Glutamatergic neuron (in vitro differentiated cells): ENCODE data around the gene CHRM2. TPM values are rescaled to one million over a fixed set of nuclear protein-coding genes. Genes with fewer than 3 reads are reported as not detected.

Source experiments
- DNase-seq: peaks from one replicate; pipeline ENCODE4 v3.0.0; 2022
- H3K27ac Mint-ChIP-seq: one replicate; pipeline ENCODE4 v1.8.0; 2020; ENCODE audit warnings: mild to moderate bottlenecking, mixed read lengths, inconsistent platforms; ENCODE audit not compliant: unreplicated experiment
- H3K27me3 Mint-ChIP-seq: one replicate; pipeline ENCODE4 v1.8.0; 2020; ENCODE audit warnings: mild to moderate bottlenecking, moderate library complexity, mixed read lengths, inconsistent platforms; ENCODE audit not compliant: unreplicated experiment
- H3K36me3 Mint-ChIP-seq: one replicate; pipeline ENCODE4 v1.8.0; 2020; ENCODE audit warnings: mild to moderate bottlenecking, mixed read lengths, inconsistent platforms; ENCODE audit not compliant: unreplicated experiment
- H3K4me1 Mint-ChIP-seq: one replicate; pipeline ENCODE4 v1.8.0; 2020; ENCODE audit warnings: mild to moderate bottlenecking, low read depth, mixed read lengths, inconsistent platforms; ENCODE audit not compliant: unreplicated experiment
- H3K4me3 Mint-ChIP-seq: one replicate; pipeline ENCODE4 v1.8.0; 2020; ENCODE audit warnings: mild to moderate bottlenecking, mixed read lengths, inconsistent platforms; ENCODE audit not compliant: unreplicated experiment
- H3K9me3 Mint-ChIP-seq: one replicate; pipeline ENCODE4 v1.8.0; 2020; ENCODE audit warnings: mild to moderate bottlenecking, moderate library complexity, mixed read lengths, inconsistent platforms; ENCODE audit not compliant: unreplicated experiment
- CTCF ChIP-seq: fragments of 200-600 bp; sonication (generic); IDR thresholded peaks from one replicate; pipeline ENCODE4 v1.5.0; 2021; ENCODE audit not compliant: partially characterized antibody, unreplicated experiment
- total RNA-seq: library from RNA; stranded (reverse); fragmentation: NEBNext Ultra II Directional; extraction: Animal tissue kit (Norgen Biotek cat#: 25700); gene quantifications from one replicate; pipeline ENCODE4 v1.2.1, GENCODE V29; 2021; ENCODE audit not compliant: unreplicated experiment

The CHRM2 gene
- total RNA-seq, 1 donor from 2014 or later, result not detected

GRCh38 chr7:137026176-137026500 is 157.7 kb downstream of the CHRM2 start:
- no peak for TF ChIP-seq CTCF
- H3K9me3 Mint-ChIP-seq, result no peaks in the 10 kb centered on the region
- no peak for DNase-seq
- no peaks in the 10 kb centered on the region for H3K36me3 Mint-ChIP-seq
- H3K27me3 Mint-ChIP-seq, result no peaks in the 10 kb centered on the region
- H3K4me3 Mint-ChIP-seq, result no peak overlapping the region
- no peaks in the 10 kb centered on the region for H3K4me1 Mint-ChIP-seq
- H3K27ac Mint-ChIP-seq, result no peak overlapping the region

- Mint-ChIP-seq H3K27me3 (no peaks in the 10 kb centered on the region), H3K9me3 (peaks cover 2% of the 10 kb centered on the region), H3K4me3 (no peak overlapping the region), H3K36me3 (no peaks in the 10 kb centered on the region), H3K27ac (no peak overlapping the region), H3K4me1 (no peaks in the 10 kb centered on the region)
- TF ChIP-seq CTCF, result no peak
- DNase-seq, result no peak
Measured at GRCh38 chr7:137032436-137032835, 164.0 kb downstream of the CHRM2 start.

- Mint-ChIP-seq H3K27me3 (no peaks in the 10 kb centered on the region), H3K27ac (no peak overlapping the region), H3K9me3 (peaks cover 2% of the 10 kb centered on the region), H3K4me1 (no peaks in the 10 kb centered on the region), H3K36me3 (no peaks in the 10 kb centered on the region), H3K4me3 (no peak overlapping the region)
- no peak for TF ChIP-seq CTCF
- DNase-seq, result no peak
Measured at GRCh38 chr7:137036768-137037167, 168.3 kb downstream of the CHRM2 start.

- H3K27me3 Mint-ChIP-seq, result no peaks in the 10 kb centered on the region
- H3K36me3 Mint-ChIP-seq, result no peaks in the 10 kb centered on the region
- H3K9me3 Mint-ChIP-seq, result peaks cover 2% of the 10 kb centered on the region
- TF ChIP-seq CTCF, result no peak
- H3K4me1 Mint-ChIP-seq, result no peaks in the 10 kb centered on the region
- H3K4me3 Mint-ChIP-seq, result no peak overlapping the region
- H3K27ac Mint-ChIP-seq, result no peak overlapping the region
- no peak for DNase-seq
Measured at GRCh38 chr7:137038706-137039105, 170.3 kb downstream of the CHRM2 start.

- Mint-ChIP-seq H3K27ac (no peak overlapping the region), H3K9me3 (peaks cover 2% of the 10 kb centered on the region), H3K27me3 (no peaks in the 10 kb centered on the region), H3K4me1 (no peaks in the 10 kb centered on the region), H3K36me3 (no peaks in the 10 kb centered on the region), H3K4me3 (no peak overlapping the region)
- no peak for TF ChIP-seq CTCF
- no peak for DNase-seq
Measured at GRCh38 chr7:137040745-137041144, 172.3 kb downstream of the CHRM2 start.
